CD4-positive, alpha-beta T cell (primary cell): ENCODE measurements around the gene ERFE. TPM values are rescaled to one million over a fixed set of nuclear protein-coding genes. Genes with fewer than 3 reads are reported as not detected.

Source experiments
- ATAC-seq: fragments of 200-7000 bp; cut with Tn5 transposase; one replicate; pipeline ENCODE4 v1.10.0; 2022; ENCODE audit warnings: mild to moderate bottlenecking; ENCODE audit not compliant: poor library complexity
- CTCF ChIA-PET: fragments of 350-600 bp; sonication (Branson Sonifier 250); formaldehyde crosslinking; loops from one replicate; lab custom pipeline; 2021; ENCODE audit warnings: antibody characterized with exemption, inconsistent platforms; lab: Charles Lee
- POLR2A ChIA-PET: fragments of 350-600 bp; sonication (Branson Sonifier 250); formaldehyde crosslinking; loops from one replicate; lab custom pipeline; 2021; ENCODE audit warnings: antibody characterized with exemption, inconsistent platforms; lab: Charles Lee
- DNase-seq, 14 experiments: peaks; one replicate each; pipeline ENCODE4 v3.0.0-alpha.2; 2013 to 2020; ENCODE audit warnings: mixed read lengths in 2 of 14
- H3K27ac ChIP-seq, 2 donors: one replicate each; pipeline versions ENCODE4 v1.5.1 to v1.7.0; 2013; ENCODE audit warnings: low read length in 2 of 2, low read depth in 1 of 2, mild to moderate bottlenecking in 1 of 2
- H3K27me3 ChIP-seq, 2 experiments: 1 replicate in 1 of 2; 2 replicates in 1 of 2; pipeline versions ENCODE4 v1.6.1 to v1.7.0; 2013; ENCODE audit warnings: low read length in 2 of 2, control low read depth in 1 of 2, mild to moderate bottlenecking in 1 of 2, moderate library complexity in 1 of 2; ENCODE audit not compliant: insufficient read depth in 2 of 2, control insufficient read depth in 1 of 2
- H3K36me3 ChIP-seq: one replicate; pipeline ENCODE4 v1.6.1; 2013; ENCODE audit warnings: low read length, control low read depth; ENCODE audit not compliant: insufficient read depth
- H3K4me1 ChIP-seq: one replicate; pipeline ENCODE4 v1.6.1; 2013; ENCODE audit warnings: low read length, control low read depth; ENCODE audit not compliant: insufficient read depth
- H3K4me3 ChIP-seq: one replicate; pipeline ENCODE4 v1.5.1; 2013; ENCODE audit warnings: mild to moderate bottlenecking, low read length, moderate library complexity
- H3K9me3 ChIP-seq, 2 experiments: 1 replicate in 1 of 2; 2 replicates in 1 of 2; pipeline versions ENCODE4 v1.6.1 to v1.7.0; 2013; ENCODE audit warnings: low read length in 2 of 2, mild to moderate bottlenecking in 2 of 2, control low read depth in 1 of 2, moderate library complexity in 1 of 2; ENCODE audit not compliant: control insufficient read depth in 1 of 2, insufficient read depth in 1 of 2
- H3K27ac Mint-ChIP-seq: one replicate; pipeline ENCODE4 v1.8.0; 2020; ENCODE audit warnings: mixed read lengths
- H3K27me3 Mint-ChIP-seq: one replicate; pipeline ENCODE4 v1.8.0; 2021; ENCODE audit warnings: mixed read lengths
- H3K36me3 Mint-ChIP-seq: one replicate; pipeline ENCODE4 v1.8.0; 2021; ENCODE audit warnings: low read depth, mixed read lengths
- H3K4me1 Mint-ChIP-seq: one replicate; pipeline ENCODE4 v1.8.0; 2021; ENCODE audit warnings: low read depth, mixed read lengths
- H3K4me3 Mint-ChIP-seq: one replicate; pipeline ENCODE4 v1.8.0; 2020; ENCODE audit warnings: mild to moderate bottlenecking, mixed read lengths
- H3K9me3 Mint-ChIP-seq: one replicate; pipeline ENCODE4 v1.8.0; 2020; ENCODE audit warnings: mixed read lengths
- CTCF ChIP-seq: fragments of 200-600 bp; IDR thresholded peaks from one replicate; pipeline ENCODE4 v1.8.0; 2022; ENCODE audit warnings: antibody characterized with exemption, mild to moderate bottlenecking
- intact Hi-C, 2 experiments: fragments of 100-400 bp; cut with DNase I in 1 of 2; cut with micrococcal nuclease in 1 of 2; formaldehyde crosslinking; loops; one replicate each; pipeline versions ENCODE4 v1.15.1 to v1.9.0; 2023 to 2025; cut with DNase I, micrococcal nuclease
- total RNA-seq, 174 experiments: library from RNA in 2 of 174; stranded (reverse) in 2 of 174; gene quantifications; one replicate each; pipeline ENCODE4 v1.2.3 and lab custom pipeline; 2021 to 2026

Gene ERFE
- total RNA-seq, 2 experiments from 2014 or later, result not detected

- Mint-ChIP-seq H3K36me3 (no peaks in the 10 kb centered on the region), H3K27ac (no peak overlapping the region), H3K9me3 (no peaks in the 10 kb centered on the region), H3K4me3 (no peak overlapping the region), H3K4me1 (no peaks in the 10 kb centered on the region), H3K27me3 (peaks cover 5% of the 10 kb centered on the region)
- no peaks in the 10 kb centered on the region for H3K36me3 ChIP-seq
- no peaks in the 10 kb centered on the region for H3K4me1 ChIP-seq
- H3K27me3 ChIP-seq, result peaks cover 3% of the 10 kb centered on the region in 2 experiments
- ATAC-seq (no peak), DNase-seq (no peak)
- TF ChIP-seq CTCF, result no peak
- peaks cover 0 to 13% of the 10 kb centered on the region in 2 experiments for H3K9me3 ChIP-seq
- H3K27ac ChIP-seq, result no peak overlapping the region
- H3K4me3 ChIP-seq, result no peak overlapping the region
- CTCF ChIA-PET, result no interaction called here
- POLR2A ChIA-PET, result no interaction called here
- intact Hi-C loops, result no loop called here
Measured at GRCh38 chr2:238121511-238122286, 37.1 kb upstream of the ERFE start.

- Mint-ChIP-seq H3K9me3 (no peaks in the 10 kb centered on the region), H3K27ac (no peak overlapping the region), H3K4me1 (no peaks in the 10 kb centered on the region), H3K27me3 (peaks cover 3% of the 10 kb centered on the region), H3K36me3 (no peaks in the 10 kb centered on the region), H3K4me3 (no peak overlapping the region)
- POLR2A ChIA-PET, result no interaction called here
- ATAC-seq (no peak), DNase-seq (peak in 1 of 14 experiments; percentile 4)
- CTCF ChIA-PET, result no interaction called here
- no peak overlapping the region for H3K27ac ChIP-seq
- no peak for TF ChIP-seq CTCF
- H3K4me1 ChIP-seq, result no peaks in the 10 kb centered on the region
- H3K36me3 ChIP-seq, result no peaks in the 10 kb centered on the region
- no peak overlapping the region for H3K4me3 ChIP-seq
- intact Hi-C loops, result no loop called here
- peaks cover 0 to 6% of the 10 kb centered on the region in 2 experiments for H3K9me3 ChIP-seq
- peaks cover 3% of the 10 kb centered on the region in 2 experiments for H3K27me3 ChIP-seq
Measured at GRCh38 chr2:238122287-238123217, 36.2 kb upstream of the ERFE start.

- no peak for TF ChIP-seq CTCF
- H3K9me3 Mint-ChIP-seq, result no peaks in the 10 kb centered on the region
- POLR2A ChIA-PET, result no interaction called here
Measured at GRCh38 chr2:238123218-238123971, 35.4 kb upstream of the ERFE start.

More at GRCh38 chr2:238123218-238123971, 35.4 kb upstream of the ERFE start:
- H3K27me3 ChIP-seq, result peaks cover 0 to under 1% of the 10 kb centered on the region in 2 experiments
- Mint-ChIP-seq H3K27ac (no peak overlapping the region), H3K36me3 (no peaks in the 10 kb centered on the region), H3K27me3 (no peaks in the 10 kb centered on the region), H3K4me3 (no peak overlapping the region), H3K4me1 (no peaks in the 10 kb centered on the region)
- ATAC-seq, result no peak
- peaks cover 0 to 6% of the 10 kb centered on the region in 2 experiments for H3K9me3 ChIP-seq
- DNase-seq, result no peak
- intact Hi-C loops, result no loop called here
- no peak overlapping the region for H3K27ac ChIP-seq
- no peaks in the 10 kb centered on the region for H3K36me3 ChIP-seq
- CTCF ChIA-PET, result no interaction called here
- no peak overlapping the region for H3K4me3 ChIP-seq
- H3K4me1 ChIP-seq, result no peaks in the 10 kb centered on the region
